WERI-Rb-1 (cell line): ENCODE results near the gene ZNF462.
A peak's percentile ranks its signal among the peaks of the same experiment; 100 is the strongest.

Experiments
- DNase-seq: peaks from one replicate; pipeline ENCODE4 v3.0.0-alpha.2; 2020
- H3K27ac ChIP-seq: fragments of 250-450 bp; sonication (Bioruptor Pico); 2 replicates; pipeline ENCODE4 v1.5.1; 2020; ENCODE audit warnings: mild to moderate bottlenecking, moderate library complexity
- H3K27me3 ChIP-seq: fragments of 250-450 bp; sonication (Bioruptor Pico); 2 replicates; pipeline ENCODE4 v1.5.1; 2021; ENCODE audit warnings: mild to moderate bottlenecking, low read depth, moderate library complexity; ENCODE audit not compliant: insufficient read depth, severe bottlenecking
- H3K36me3 ChIP-seq: fragments of 250-450 bp; sonication (Bioruptor Pico); 2 replicates; pipeline ENCODE4 v1.5.1; 2020; ENCODE audit warnings: mild to moderate bottlenecking, moderate library complexity
- H3K4me3 ChIP-seq: 2 replicates; pipeline ENCODE4 v1.5.1; 2011; ENCODE audit warnings: low read depth, mild to moderate bottlenecking, control low read depth, low read length
- H3K9me3 ChIP-seq: fragments of 250-450 bp; sonication (Bioruptor Pico); 2 replicates; pipeline ENCODE4 v1.5.1; 2021; ENCODE audit warnings: mild to moderate bottlenecking, moderate library complexity; ENCODE audit not compliant: severe bottlenecking
- TF ChIP-seq, protein P1 (sequence below): IDR thresholded peaks from 2 replicates; pipeline ENCODE4 v1.5.1; 2011; ENCODE audit warnings: low read depth, mild to moderate bottlenecking, control low read depth, inconsistent platforms, low read length

Gene ZNF462

DNA sequence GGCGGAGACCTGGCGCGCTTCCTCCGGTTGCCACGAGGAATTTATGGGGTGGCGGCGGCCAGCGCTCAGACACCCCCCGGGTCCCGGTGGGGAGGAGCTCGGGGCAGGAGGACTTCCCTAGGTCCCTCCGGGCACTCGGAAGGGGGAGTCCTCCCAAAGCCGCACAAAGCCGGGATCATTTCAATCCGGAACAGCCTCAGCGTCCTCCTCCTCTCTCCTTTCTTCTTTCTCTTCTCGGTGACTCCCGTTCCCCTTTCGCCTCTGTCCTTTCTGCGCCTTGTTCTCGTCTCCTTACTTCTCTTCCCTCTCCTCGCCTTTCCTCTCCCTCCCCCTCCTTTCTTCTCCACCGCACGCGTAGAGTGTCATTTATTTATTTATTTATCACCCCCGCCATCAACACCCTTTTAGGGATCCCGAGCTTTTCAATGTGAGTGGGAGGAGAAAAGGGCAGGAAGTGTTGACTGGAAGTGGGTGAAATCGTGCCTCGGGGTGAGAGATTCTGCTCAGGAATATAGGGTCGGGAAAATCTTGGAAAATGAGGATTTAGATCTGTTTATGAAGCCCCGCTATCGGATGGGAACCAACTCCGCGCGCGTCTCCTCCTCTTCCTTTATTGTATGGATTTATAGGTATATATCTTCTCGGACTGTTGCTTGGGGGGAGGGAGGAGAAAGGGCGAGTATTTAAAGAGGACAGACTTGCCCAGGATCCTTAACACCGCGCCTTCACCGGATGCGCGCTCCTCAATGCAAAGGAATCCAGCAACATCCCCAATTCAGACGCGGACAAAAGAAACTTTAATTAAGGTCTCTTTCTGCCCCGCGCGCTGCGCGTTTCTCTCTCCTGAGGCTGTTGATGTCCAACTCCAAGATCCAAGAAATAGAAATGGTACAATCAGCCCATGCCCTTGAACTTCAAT is 2.0 kb upstream of the ZNF462 start:
- TF ChIP-seq, protein P1, sequence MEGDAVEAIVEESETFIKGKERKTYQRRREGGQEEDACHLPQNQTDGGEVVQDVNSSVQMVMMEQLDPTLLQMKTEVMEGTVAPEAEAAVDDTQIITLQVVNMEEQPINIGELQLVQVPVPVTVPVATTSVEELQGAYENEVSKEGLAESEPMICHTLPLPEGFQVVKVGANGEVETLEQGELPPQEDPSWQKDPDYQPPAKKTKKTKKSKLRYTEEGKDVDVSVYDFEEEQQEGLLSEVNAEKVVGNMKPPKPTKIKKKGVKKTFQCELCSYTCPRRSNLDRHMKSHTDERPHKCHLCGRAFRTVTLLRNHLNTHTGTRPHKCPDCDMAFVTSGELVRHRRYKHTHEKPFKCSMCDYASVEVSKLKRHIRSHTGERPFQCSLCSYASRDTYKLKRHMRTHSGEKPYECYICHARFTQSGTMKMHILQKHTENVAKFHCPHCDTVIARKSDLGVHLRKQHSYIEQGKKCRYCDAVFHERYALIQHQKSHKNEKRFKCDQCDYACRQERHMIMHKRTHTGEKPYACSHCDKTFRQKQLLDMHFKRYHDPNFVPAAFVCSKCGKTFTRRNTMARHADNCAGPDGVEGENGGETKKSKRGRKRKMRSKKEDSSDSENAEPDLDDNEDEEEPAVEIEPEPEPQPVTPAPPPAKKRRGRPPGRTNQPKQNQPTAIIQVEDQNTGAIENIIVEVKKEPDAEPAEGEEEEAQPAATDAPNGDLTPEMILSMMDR = no peak
- no peak for DNase-seq
- Histone ChIP-seq H3K36me3 (peaks cover 6% of the 10 kb centered on the region), H3K9me3 (peaks cover 9% of the 10 kb centered on the region), H3K4me3 (no peak overlapping the region), H3K27ac (no peak overlapping the region), H3K27me3 (no peaks in the 10 kb centered on the region)

DNA sequence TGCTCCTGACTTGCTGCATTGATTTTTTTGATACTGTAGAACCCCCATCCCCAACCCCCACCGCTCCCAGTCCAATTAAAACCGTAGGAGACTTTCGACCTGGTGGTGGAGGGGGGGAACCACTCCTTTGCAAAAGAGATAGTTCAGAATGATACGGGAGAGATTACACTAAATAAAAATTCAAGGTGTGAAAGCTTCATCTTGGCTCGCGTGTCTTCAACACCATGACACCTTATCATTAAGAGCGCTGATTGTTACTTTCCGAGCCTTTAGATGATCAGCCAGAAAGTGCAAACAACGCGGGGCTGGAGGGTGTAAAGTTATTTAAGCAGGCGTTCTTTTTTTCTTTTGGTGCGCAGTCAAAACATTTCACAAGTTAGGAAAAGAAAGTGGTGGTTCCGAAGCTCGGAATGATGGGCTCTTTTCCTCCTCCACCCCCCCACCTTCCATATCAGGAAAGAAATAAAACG is 1.3 kb upstream of the ZNF462 start:
- peak overlapping the region; percentile 83 for H3K27ac ChIP-seq
- DNase-seq = no peak
- peaks cover 9% of the 10 kb centered on the region for H3K9me3 ChIP-seq
- TF ChIP-seq, protein P1 = no peak
- peaks cover 6% of the 10 kb centered on the region for H3K36me3 ChIP-seq
- no peaks in the 10 kb centered on the region for H3K27me3 ChIP-seq
- H3K4me3 ChIP-seq = peak overlapping the region; percentile 94

DNA sequence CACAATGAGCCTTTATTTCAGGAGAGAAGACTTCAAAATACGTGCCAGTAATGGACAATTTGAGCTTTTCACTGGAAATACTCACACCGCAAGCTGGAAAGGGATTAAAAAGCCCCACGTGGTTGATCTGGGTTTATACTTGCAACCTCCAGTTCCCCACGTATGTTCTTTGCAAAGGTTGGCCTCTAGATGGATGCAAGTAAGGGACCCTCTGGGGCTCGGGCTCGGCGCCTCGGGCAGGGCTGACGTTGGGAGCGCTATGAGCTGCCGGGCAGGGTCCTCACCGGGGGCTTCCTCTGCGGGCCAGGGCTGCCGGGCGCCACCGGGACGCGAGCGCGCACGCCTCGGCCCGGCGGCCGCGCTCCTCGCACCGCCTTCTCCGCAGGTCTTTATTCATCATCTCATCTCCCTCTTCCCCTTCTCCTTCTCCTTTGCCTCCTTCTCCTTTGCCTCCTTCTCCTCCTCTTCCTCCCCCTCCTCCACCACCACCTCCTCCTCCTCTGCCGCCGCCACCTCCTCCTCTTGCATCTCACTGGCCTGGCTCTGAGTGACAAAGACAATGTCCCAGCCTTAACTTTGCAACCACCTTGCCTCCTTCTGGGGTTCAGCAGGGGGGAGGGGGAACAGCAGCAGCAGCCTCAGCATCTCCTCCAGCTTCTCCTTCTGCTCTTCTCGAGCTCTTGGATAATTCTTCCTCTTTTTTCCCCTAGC is 701 bp upstream of the ZNF462 start:
- peaks cover 9% of the 10 kb centered on the region for H3K9me3 ChIP-seq
- no peaks in the 10 kb centered on the region for H3K27me3 ChIP-seq
- peak overlapping the region; percentile 83 for H3K27ac ChIP-seq
- peak; percentile 69 for DNase-seq
- H3K4me3 ChIP-seq = peak overlapping the region; percentile 94
- H3K36me3 ChIP-seq = peaks cover 6% of the 10 kb centered on the region
- TF ChIP-seq, protein P1 = 0 out of 2 replicates have a peak, but pooled peaks have one; percentile 8

DNA sequence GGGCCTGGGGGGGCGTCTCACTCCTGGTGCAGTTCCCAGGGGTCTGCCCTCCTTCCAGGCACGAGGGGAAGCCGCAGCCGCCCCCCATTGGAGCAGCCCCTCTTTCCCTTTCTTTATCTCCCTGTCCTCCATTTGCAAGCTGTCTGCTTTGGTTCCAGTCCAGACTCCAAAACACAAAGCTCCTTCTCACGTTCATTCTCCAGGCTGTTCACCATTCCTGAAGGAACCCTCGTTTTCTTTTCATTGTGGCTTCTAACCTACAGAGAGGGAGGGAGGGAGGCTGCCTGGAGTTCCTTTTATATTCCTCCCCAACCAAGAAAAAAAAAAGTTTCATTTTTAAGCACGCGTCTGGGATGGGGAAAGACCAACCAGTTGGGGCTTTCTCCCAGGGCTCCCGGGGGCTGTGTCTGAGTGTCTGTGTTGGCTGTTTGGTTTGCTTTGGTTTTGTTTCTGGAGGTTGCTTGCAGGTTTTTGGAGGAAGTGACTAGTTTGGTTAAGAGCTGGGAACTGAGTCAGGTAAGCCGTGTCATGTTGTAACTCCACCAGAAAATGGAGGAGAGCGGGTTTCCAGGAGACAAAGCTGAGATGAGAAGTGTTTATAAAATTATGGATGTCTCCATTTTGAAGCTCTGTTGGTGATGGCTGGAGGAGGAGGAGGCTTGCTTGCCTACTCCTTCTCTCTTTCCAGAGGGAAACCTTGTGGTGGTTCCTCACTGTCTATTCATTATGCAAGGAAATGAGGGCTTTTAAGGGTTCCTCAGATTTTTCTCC is 1.6 kb downstream of the ZNF462 start:
- Histone ChIP-seq H3K36me3 (peaks cover 6% of the 10 kb centered on the region), H3K9me3 (peaks cover 9% of the 10 kb centered on the region), H3K27me3 (no peaks in the 10 kb centered on the region), H3K27ac (peak overlapping the region; percentile 83), H3K4me3 (peak overlapping the region; percentile 94)
- TF ChIP-seq, protein P1 = no peak
- no peak for DNase-seq

DNA sequence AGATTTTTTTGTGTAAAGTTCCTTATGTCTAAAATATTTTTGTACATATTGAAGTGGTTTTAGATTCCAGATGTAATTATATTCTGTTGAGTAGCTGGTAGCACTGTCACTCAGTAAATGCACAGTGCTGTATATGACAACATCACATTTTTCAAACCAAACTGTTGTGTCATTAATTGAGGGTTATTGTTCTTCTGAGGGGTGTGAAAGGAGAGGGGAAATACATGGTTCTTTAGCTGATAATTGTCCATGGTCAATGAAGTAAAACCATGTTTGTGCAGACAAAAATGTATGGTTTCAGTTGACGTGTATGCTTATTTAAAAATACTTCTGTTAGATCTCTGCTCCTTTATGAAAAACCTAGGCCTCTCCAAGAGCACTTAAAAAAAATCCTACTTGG is 3.3 kb downstream of the ZNF462 start:
- peaks cover 6% of the 10 kb centered on the region for H3K36me3 ChIP-seq
- no peaks in the 10 kb centered on the region for H3K9me3 ChIP-seq
- DNase-seq = no peak
- H3K4me3 ChIP-seq = no peak overlapping the region
- H3K27me3 ChIP-seq = no peaks in the 10 kb centered on the region
- no peak overlapping the region for H3K27ac ChIP-seq
- TF ChIP-seq, protein P1 = no peak
